HG02678 (cell line): ENCODE measurements around the gene LSS.
"Not testable (repeated sequence)": the region's sequence is repeated elsewhere in the genome, so short reads cannot be mapped to it uniquely, and the experiment has no call there.

ENCODE experiments used
- ATAC-seq: cut with Tn5 transposase; IDR thresholded peaks from one replicate; pipeline ENCODE4 v1.9.1; 2021; ENCODE audit warnings: mild to moderate bottlenecking, moderate library complexity; ENCODE audit not compliant: unreplicated experiment

The LSS gene

GRCh38 chr21:46171996-46172862 lies 56.3 kb downstream of the LSS start:
- ATAC-seq, result no peak

GRCh38 chr21:46171585-46171984 lies 57.0 kb downstream of the LSS start:
- ATAC-seq, result no peak

GRCh38 chr21:46170436-46171193 lies 58.0 kb downstream of the LSS start:
- ATAC-seq, result not testable (repeated sequence)

GRCh38 chr21:46168659-46169386 lies 59.8 kb downstream of the LSS start:
- no peak for ATAC-seq

- ATAC-seq, result no peak
Measured at GRCh38 chr21:46168238-46168637, 60.3 kb downstream of the LSS start.

GRCh38 chr21:46165098-46165497 lies 63.5 kb downstream of the LSS start:
- no peak for ATAC-seq

GRCh38 chr21:46163380-46163779 lies 65.2 kb downstream of the LSS start:
- no peak for ATAC-seq

GRCh38 chr21:46161633-46162592 lies 66.7 kb downstream of the LSS start:
- no peak for ATAC-seq

- ATAC-seq, result no peak
Measured at GRCh38 chr21:46160907-46161632, 67.5 kb downstream of the LSS start.

GRCh38 chr21:46160657-46160906 lies 68.0 kb downstream of the LSS start:
- ATAC-seq, result no peak

- ATAC-seq, result no peak
Measured at GRCh38 chr21:46159841-46160656, 68.5 kb downstream of the LSS start.

GRCh38 chr21:46159390-46159789 lies 69.2 kb downstream of the LSS start:
- ATAC-seq, result no peak

GRCh38 chr21:46158666-46159300 lies 69.8 kb downstream of the LSS start:
- ATAC-seq, result no peak

GRCh38 chr21:46157987-46158451 lies 70.6 kb downstream of the LSS start:
- ATAC-seq, result no peak

- ATAC-seq, result no peak
Measured at GRCh38 chr21:46157396-46157986, 71.1 kb downstream of the LSS start.

GRCh38 chr21:46156678-46157077 lies 71.9 kb downstream of the LSS start:
- ATAC-seq, result no peak

GRCh38 chr21:46156378-46156645 lies 72.3 kb downstream of the LSS start:
- ATAC-seq, result no peak
